ENCODE measurements around the gene CHCHD4. TPM values are rescaled to one million over a fixed set of nuclear protein-coding genes. Genes with fewer than 3 reads are reported as not detected.

CHCHD4 gene
- total and polyA plus RNA-seq, 4 donors = 7.5 to 12.0 (median 9.0) TPM

DNA sequence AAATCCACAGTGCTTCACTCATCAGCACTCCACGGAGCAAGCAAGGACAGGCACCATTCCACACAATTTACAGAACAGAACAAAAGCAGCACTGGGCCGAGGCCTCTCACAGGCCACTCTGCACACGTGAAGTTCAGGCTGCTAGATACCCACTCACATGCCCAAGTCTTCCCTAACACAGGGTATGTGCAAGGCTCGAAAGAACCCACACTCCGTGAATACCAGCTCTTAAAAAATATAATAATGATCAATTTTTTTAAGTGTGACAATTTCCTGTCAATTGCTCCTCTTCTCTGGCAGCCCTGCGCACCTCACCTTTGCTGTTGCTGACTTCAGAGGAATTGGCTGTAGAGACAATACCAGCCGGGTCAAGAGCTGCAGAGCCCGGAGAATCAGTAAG is 34.8 kb upstream of the CHCHD4 start:
- H3K27me3 ChIP-seq (ENCODE audit: control insufficient read depth in 1 of 2, insufficient read depth in 2 of 2, low read length in 1 of 2) = no peaks in the 10 kb centered on the region
- H3K27ac ChIP-seq (ENCODE audit: low read depth in 1 of 2, low read length in 2 of 2) = no peak overlapping the region
- DNase-seq (no peak), ATAC-seq (ENCODE audit: low FRiP score) (no peak)
- intact Hi-C loops (cut with DNase I) = no loop called here
- 96% methylated on average over 8 of the region's 8 CpGs for WGBS, 2 donors
- H3K4me1 ChIP-seq (ENCODE audit: control insufficient read depth in 1 of 2, insufficient read depth in 2 of 2, low read length in 2 of 2) = no peaks in the 10 kb centered on the region
- no peaks in the 10 kb centered on the region for H3K9me3 ChIP-seq (ENCODE audit: control insufficient read depth, low read length)
- H3K4me3 ChIP-seq (ENCODE audit: low read length in 2 of 2) = no peak overlapping the region
- peaks cover 16 to 30% of the 10 kb centered on the region in 2 donors for H3K36me3 ChIP-seq (ENCODE audit: control insufficient read depth in 1 of 2, insufficient read depth in 2 of 2, low read length in 1 of 2)

DNA sequence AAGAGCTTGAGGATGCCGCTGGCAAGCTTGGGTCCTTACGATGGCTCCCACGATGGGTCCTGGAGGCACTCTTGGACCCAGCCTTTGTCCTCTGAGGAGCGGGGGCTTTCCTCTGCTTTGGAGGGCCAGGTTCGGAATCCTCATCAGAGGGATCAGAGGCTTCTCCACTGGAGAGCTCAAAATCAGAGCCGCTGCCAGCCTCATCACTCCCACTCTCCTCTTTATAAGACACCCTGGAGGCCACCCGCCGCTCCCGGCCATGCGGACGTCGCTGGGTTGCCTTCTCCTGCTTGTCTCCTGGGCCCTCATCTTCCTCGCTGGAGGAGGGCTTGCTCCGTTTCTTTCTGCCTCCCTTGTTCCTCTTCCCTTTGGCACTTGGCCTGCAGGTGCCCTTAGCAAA is 33.7 kb upstream of the CHCHD4 start:
- no peak for ATAC-seq (ENCODE audit: low FRiP score)
- DNase-seq = no peak

DNA sequence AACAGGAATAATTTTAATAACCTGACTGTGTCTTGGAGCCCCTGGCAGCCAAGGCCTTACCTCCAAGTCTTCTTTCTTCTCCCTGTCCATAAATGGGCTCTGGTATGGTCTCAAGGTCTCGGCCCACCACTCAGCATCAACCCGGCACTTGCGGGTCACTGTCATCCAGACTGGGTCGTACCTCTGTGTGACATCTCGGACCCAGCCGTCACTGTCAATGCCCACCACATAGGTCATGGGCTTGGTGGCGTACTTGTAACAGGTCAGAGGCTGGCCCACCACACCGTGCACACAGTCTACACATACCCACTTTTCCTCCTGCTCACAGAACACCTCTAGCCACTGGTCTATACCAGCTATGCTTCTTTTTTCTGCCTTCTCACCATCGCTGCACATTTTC is 33.3 kb upstream of the CHCHD4 start:
- H3K36me3 ChIP-seq (ENCODE audit: control insufficient read depth in 1 of 2, insufficient read depth in 2 of 2, low read length in 1 of 2) = peaks cover 11 to 26% of the 10 kb centered on the region in 2 donors
- no peaks in the 10 kb centered on the region for H3K27me3 ChIP-seq (ENCODE audit: control insufficient read depth in 1 of 2, insufficient read depth in 2 of 2, low read length in 1 of 2)
- H3K4me3 ChIP-seq (ENCODE audit: low read length in 2 of 2) = no peak overlapping the region
- no peaks in the 10 kb centered on the region for H3K9me3 ChIP-seq (ENCODE audit: control insufficient read depth, low read length)
- DNase-seq (no peak), ATAC-seq (ENCODE audit: low FRiP score) (no peak)
- no peaks in the 10 kb centered on the region for H3K4me1 ChIP-seq (ENCODE audit: control insufficient read depth in 1 of 2, insufficient read depth in 2 of 2, low read length in 2 of 2)
- intact Hi-C loops (cut with DNase I) = no loop called here
- 95 to 96% methylated on average over 9 of the region's 9 CpGs for WGBS, 2 donors
- H3K27ac ChIP-seq (ENCODE audit: low read depth in 1 of 2, low read length in 2 of 2) = no peak overlapping the region

More for the DNA sequence above, 33.7 kb upstream of the CHCHD4 start:
- Histone ChIP-seq H3K27ac (ENCODE audit: low read depth in 1 of 2, low read length in 2 of 2) (no peak overlapping the region), H3K27me3 (ENCODE audit: control insufficient read depth in 1 of 2, insufficient read depth in 2 of 2, low read length in 1 of 2) (no peaks in the 10 kb centered on the region), H3K36me3 (ENCODE audit: control insufficient read depth in 1 of 2, insufficient read depth in 2 of 2, low read length in 1 of 2) (peaks cover 11 to 26% of the 10 kb centered on the region in 2 donors), H3K9me3 (ENCODE audit: control insufficient read depth, low read length) (no peaks in the 10 kb centered on the region), H3K4me1 (ENCODE audit: control insufficient read depth in 1 of 2, insufficient read depth in 2 of 2, low read length in 2 of 2) (no peaks in the 10 kb centered on the region), H3K4me3 (ENCODE audit: low read length in 2 of 2) (no peak overlapping the region)
- intact Hi-C loops (cut with DNase I) = no loop called here
- WGBS, 2 donors = 89 to 96% methylated on average over 14 of the region's 14 CpGs

DNA sequence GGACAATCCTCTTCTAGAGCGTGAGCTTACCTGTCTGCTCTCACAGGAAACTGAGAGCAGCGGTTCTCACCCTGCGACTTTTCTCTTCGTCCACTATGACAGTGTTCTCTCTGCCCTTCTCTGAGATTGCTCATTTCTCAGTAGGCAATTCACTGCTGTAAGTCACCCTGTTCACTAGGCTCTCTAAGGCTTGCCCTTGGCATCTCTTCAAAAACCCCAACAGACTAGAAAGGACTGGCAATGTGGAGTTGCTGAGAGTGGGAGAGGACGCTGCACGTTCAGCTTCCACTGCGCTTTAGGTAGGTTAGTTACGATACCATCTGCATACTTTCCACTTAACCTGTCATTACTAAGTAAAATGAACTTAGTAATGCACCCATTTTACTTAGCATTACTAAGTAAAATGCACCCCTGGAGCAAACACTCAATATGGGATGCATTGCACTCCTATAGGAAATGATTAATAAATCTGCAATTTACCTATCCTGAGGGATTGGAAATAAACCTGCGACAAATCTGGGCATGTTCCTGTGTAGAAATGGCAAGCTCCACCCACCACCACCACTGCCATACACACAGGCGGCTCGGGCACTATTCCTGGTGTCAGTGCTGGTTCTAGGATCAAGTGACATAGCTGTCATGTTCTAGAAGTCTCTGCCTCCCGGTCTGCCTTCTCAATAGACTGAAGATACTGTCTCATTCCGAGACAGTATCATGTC is 32.3 kb upstream of the CHCHD4 start:
- ATAC-seq (ENCODE audit: low FRiP score) (no peak), DNase-seq (no peak)
- Histone ChIP-seq H3K4me3 (ENCODE audit: low read length in 2 of 2) (no peak overlapping the region), H3K36me3 (ENCODE audit: control insufficient read depth in 1 of 2, insufficient read depth in 2 of 2, low read length in 1 of 2) (peaks cover 9 to 26% of the 10 kb centered on the region in 2 donors), H3K4me1 (ENCODE audit: control insufficient read depth in 1 of 2, insufficient read depth in 2 of 2, low read length in 2 of 2) (no peaks in the 10 kb centered on the region), H3K27ac (ENCODE audit: low read depth in 1 of 2, low read length in 2 of 2) (no peak overlapping the region), H3K27me3 (ENCODE audit: control insufficient read depth in 1 of 2, insufficient read depth in 2 of 2, low read length in 1 of 2) (no peaks in the 10 kb centered on the region), H3K9me3 (ENCODE audit: control insufficient read depth, low read length) (no peaks in the 10 kb centered on the region)
- intact Hi-C loops (cut with DNase I) = no loop called here
- 92 to 94% methylated on average over 13 of the region's 13 CpGs for WGBS, 2 donors

DNA sequence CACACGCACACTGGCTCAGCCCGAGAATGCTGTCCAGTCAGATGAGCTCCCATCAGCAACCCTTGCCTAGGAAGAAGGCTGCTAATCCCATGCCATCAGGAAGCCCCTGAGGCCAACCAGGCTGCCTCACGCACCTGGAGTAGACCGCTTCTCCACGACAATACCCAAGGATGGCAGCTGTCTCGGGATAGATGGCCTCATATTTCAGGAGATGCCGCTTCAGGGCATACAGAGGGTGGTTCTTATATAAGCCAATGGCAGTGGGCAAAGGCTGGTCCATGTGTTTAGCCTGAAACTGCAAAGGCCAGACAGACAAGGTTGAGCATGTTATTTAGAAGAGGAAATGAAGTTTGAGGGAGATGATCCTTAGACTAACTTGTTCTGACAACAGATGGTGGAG is 31.5 kb upstream of the CHCHD4 start:
- H3K36me3 ChIP-seq (ENCODE audit: control insufficient read depth in 1 of 2, insufficient read depth in 2 of 2, low read length in 1 of 2) = peaks cover 9 to 26% of the 10 kb centered on the region in 2 donors
- DNase-seq (no peak), ATAC-seq (ENCODE audit: low FRiP score) (no peak)
- H3K4me3 ChIP-seq (ENCODE audit: low read length in 2 of 2) = no peak overlapping the region
- H3K9me3 ChIP-seq (ENCODE audit: control insufficient read depth, low read length) = no peaks in the 10 kb centered on the region
- no peak overlapping the region for H3K27ac ChIP-seq (ENCODE audit: low read depth in 1 of 2, low read length in 2 of 2)
- H3K27me3 ChIP-seq (ENCODE audit: control insufficient read depth in 1 of 2, insufficient read depth in 2 of 2, low read length in 1 of 2) = no peaks in the 10 kb centered on the region
- intact Hi-C loops (cut with DNase I) = no loop called here
- WGBS, 2 donors = 95% methylated on average over 7 of the region's 7 CpGs
- no peaks in the 10 kb centered on the region for H3K4me1 ChIP-seq (ENCODE audit: control insufficient read depth in 1 of 2, insufficient read depth in 2 of 2, low read length in 2 of 2)

DNA sequence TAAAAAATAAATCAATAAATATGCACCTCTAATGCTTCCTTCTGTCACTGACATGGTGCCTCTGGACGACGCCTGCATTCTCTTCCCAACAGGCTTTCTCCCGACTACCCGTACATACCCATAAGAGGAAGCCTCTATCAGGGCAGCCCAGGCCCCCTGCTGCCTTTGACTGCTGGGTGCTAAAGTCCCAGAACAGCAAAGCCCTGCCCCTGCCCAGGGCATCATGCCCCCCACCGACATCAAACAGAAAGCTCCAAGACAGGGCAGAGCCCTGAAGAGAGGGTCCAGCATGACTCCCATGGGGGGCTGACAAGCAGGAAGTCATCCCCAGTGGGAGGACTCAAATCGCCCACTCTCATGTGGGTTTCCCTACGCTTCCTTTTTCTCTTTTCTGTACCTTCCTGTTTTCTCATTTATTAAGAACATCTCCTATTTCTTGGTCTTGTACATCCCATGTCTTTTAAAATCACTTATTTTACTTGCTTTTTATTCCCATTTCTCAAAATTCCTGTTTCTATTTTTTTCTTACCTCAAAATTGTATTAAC is 30.3 kb upstream of the CHCHD4 start:
- H3K4me1 ChIP-seq (ENCODE audit: control insufficient read depth in 1 of 2, insufficient read depth in 2 of 2, low read length in 2 of 2) = no peaks in the 10 kb centered on the region
- ATAC-seq (ENCODE audit: low FRiP score) (no peak), DNase-seq (no peak)
- H3K27me3 ChIP-seq (ENCODE audit: control insufficient read depth in 1 of 2, insufficient read depth in 2 of 2, low read length in 1 of 2) = no peaks in the 10 kb centered on the region
- no peak overlapping the region for H3K4me3 ChIP-seq (ENCODE audit: low read length in 2 of 2)
- peaks cover 9 to 23% of the 10 kb centered on the region in 2 donors for H3K36me3 ChIP-seq (ENCODE audit: control insufficient read depth in 1 of 2, insufficient read depth in 2 of 2, low read length in 1 of 2)
- no peak overlapping the region for H3K27ac ChIP-seq (ENCODE audit: low read depth in 1 of 2, low read length in 2 of 2)
- H3K9me3 ChIP-seq (ENCODE audit: control insufficient read depth, low read length) = no peaks in the 10 kb centered on the region
- WGBS, 2 donors = 90% methylated on average over 7 of the region's 7 CpGs
- intact Hi-C loops (cut with DNase I) = no loop called here

DNA sequence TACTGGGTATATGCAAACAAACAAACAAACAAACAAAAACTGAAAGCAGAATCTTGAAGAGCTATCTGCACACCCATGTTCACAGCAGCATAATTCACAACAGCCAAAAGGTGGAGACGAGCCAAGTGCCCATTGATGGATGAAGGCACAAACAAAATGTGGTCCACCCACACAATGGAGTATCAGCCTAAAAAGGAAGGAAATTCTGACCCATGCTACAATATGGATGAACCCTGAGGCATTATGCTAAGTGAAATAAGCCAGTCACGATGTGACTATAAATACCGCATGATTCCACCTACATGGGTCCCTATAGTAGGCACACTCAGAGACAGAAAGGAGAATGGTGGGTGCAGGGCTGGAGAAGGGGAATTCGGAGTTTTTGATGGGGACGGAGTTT is 29.6 kb upstream of the CHCHD4 start:
- no peak overlapping the region for H3K27ac ChIP-seq (ENCODE audit: low read depth in 1 of 2, low read length in 2 of 2)
- intact Hi-C loops (cut with DNase I) = no loop called here
- DNase-seq (no peak), ATAC-seq (ENCODE audit: low FRiP score) (no peak)
- no peaks in the 10 kb centered on the region for H3K27me3 ChIP-seq (ENCODE audit: control insufficient read depth in 1 of 2, insufficient read depth in 2 of 2, low read length in 1 of 2)
- no peaks in the 10 kb centered on the region for H3K4me1 ChIP-seq (ENCODE audit: control insufficient read depth in 1 of 2, insufficient read depth in 2 of 2, low read length in 2 of 2)
- no peak overlapping the region for H3K4me3 ChIP-seq (ENCODE audit: low read length in 2 of 2)
- peaks cover 4 to 19% of the 10 kb centered on the region in 2 donors for H3K36me3 ChIP-seq (ENCODE audit: control insufficient read depth in 1 of 2, insufficient read depth in 2 of 2, low read length in 1 of 2)
- WGBS, 2 donors = 86 to 88% methylated on average over 5 of the region's 5 CpGs
- H3K9me3 ChIP-seq (ENCODE audit: control insufficient read depth, low read length) = no peaks in the 10 kb centered on the region

DNA sequence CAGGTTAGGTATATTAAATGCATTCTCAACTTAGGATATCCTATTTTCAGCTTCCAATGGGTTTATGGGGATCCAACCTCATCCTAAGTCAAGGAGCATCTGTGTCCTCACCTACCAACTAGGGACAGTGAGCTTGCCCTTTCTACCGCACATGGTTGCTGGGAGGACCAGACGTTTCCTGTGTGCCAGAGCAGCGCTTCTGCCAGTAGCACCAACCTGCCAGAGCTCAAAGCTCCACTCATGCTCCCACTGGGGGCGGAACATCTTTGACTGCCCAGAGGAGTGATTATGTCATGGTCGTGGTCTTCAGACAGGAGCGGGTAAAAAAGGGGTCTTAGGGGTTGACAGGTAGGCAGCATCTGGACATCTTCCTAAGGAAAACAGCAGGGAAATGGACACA is 29.0 kb upstream of the CHCHD4 start:
- H3K36me3 ChIP-seq (ENCODE audit: control insufficient read depth in 1 of 2, insufficient read depth in 2 of 2, low read length in 1 of 2) = peaks cover 2 to 16% of the 10 kb centered on the region in 2 donors
- H3K9me3 ChIP-seq (ENCODE audit: control insufficient read depth, low read length) = no peaks in the 10 kb centered on the region
- ATAC-seq (ENCODE audit: low FRiP score) = no peak

DNA sequence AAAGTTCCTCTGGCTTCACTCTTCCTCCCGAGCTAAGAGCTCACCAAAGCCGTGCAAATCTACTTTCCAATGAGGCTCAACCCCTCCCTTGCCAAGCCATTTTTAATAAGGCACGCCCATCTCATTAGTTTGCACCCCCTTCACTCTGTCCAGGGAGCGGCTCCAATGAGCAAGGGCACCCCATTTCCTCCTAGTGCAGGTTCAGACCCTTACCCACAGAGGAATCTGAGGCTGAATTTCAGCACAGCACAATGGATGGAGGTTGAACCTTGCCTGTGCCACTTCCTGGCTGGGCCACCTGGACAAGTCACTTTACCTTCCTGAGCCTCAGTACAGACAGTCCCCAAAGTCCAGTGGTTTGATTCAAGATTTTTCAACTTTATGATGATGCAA is 28.3 kb upstream of the CHCHD4 start:
- DNase-seq (no peak), ATAC-seq (ENCODE audit: low FRiP score) (no peak)
- Histone ChIP-seq H3K36me3 (ENCODE audit: control insufficient read depth in 1 of 2, insufficient read depth in 2 of 2, low read length in 1 of 2) (peaks cover 2 to 11% of the 10 kb centered on the region in 2 donors), H3K9me3 (ENCODE audit: control insufficient read depth, low read length) (no peaks in the 10 kb centered on the region), H3K4me1 (ENCODE audit: control insufficient read depth in 1 of 2, insufficient read depth in 2 of 2, low read length in 2 of 2) (no peaks in the 10 kb centered on the region), H3K27ac (ENCODE audit: low read depth in 1 of 2, low read length in 2 of 2) (no peak overlapping the region), H3K27me3 (ENCODE audit: control insufficient read depth in 1 of 2, insufficient read depth in 2 of 2, low read length in 1 of 2) (no peaks in the 10 kb centered on the region), H3K4me3 (ENCODE audit: low read length in 2 of 2) (no peak overlapping the region)
- intact Hi-C loops (cut with DNase I) = no loop called here
- 84% methylated on average over 4 of the region's 4 CpGs for WGBS, 2 donors

More for the DNA sequence above, 29.0 kb upstream of the CHCHD4 start:
- intact Hi-C loops (cut with DNase I) = no loop called here
- WGBS, 2 donors = 85 to 87% methylated on average over 6 of the region's 6 CpGs
- no peaks in the 10 kb centered on the region for H3K4me1 ChIP-seq (ENCODE audit: control insufficient read depth in 1 of 2, insufficient read depth in 2 of 2, low read length in 2 of 2)
- no peaks in the 10 kb centered on the region for H3K27me3 ChIP-seq (ENCODE audit: control insufficient read depth in 1 of 2, insufficient read depth in 2 of 2, low read length in 1 of 2)
- no peak for DNase-seq
- no peak overlapping the region for H3K4me3 ChIP-seq (ENCODE audit: low read length in 2 of 2)
- no peak overlapping the region for H3K27ac ChIP-seq (ENCODE audit: low read depth in 1 of 2, low read length in 2 of 2)
